ENCODE data around the gene WDR93.
A peak's percentile ranks its signal among the peaks of the same experiment; 100 is the strongest.
"Not testable (repeated sequence)": the region's sequence is repeated elsewhere in the genome, so short reads cannot be mapped to it uniquely, and the experiment has no call there.

Gene WDR93

DNA sequence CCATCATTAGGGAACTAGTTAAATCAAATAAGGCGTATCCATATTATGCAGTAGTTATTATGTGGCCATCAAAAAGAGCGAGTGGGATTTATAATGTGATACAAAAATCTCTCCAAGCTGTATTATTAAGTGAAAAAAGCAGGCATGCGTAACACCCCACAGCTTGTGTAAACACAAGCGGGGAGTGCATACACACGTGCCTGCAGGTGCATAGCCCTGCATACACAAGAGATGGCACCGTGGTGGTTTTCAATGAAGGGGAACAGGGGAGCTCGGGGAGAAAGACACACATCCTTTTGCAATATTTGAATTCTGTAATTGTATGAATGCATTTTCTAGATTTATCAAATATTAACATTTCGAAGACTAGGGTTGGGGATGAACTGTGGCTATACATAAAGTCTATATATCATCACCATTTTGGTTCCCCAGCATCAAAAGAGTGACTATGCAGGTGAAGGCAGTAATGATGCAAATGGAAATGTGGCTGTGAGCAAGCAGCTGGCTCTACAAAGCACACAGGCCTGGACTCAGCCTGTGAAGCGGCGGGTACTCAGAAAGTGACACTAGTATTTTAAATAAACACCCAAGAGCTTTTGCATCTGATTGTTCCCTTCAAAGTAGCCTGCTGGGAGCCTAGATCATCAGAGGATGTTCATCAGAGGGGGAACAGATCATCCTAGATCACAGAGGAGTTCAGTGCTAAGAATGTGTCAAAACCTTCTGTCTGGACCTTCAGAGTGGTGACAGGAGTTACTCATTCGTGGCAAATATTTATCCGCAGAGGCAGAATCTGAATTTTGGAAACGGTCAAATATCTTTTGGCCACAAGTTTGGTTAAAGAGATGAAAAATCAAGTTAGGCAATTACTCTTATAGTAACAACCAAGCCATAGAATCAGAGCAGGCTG lies 25.9 kb upstream of the WDR93 start:
- no peak for DNase-seq

DNA sequence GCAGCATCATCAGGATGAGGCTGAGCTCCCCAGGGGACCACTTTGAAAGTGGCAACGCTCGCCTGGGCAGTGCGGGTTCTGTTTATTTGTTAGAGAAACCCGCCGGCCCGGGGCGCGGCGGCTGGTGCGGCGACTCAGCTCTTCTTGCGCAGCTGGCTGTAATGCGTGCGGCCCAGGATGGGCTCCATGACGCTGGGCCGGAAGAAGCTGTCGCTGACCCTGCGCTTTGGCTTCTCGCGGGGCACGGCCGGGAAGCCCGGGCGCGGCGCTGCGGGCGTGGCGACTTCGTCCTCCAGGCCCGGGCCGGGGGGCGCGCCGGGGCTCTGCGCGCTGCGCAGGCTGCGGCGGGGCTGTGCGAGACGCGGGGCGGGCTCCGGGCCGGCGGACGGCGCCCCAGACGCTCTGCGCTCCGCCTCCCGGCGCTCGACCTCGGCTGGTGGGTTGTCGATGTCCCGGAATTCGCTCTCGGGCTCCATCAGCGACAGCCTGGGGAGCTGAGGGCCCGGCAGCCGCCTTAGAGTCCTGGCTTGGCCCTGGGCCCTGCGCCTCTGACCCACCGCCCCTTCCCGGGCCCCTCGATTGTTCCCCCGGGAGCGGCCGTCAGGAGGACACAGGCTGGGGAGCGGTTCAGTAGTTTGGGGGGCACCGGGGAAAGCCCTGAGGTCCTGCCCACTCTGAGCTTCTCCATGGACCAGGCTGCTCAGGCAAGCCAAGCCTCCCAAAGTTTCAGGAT lies 25.0 kb upstream of the WDR93 start:
- DNase-seq = peak; percentile 83

DNA sequence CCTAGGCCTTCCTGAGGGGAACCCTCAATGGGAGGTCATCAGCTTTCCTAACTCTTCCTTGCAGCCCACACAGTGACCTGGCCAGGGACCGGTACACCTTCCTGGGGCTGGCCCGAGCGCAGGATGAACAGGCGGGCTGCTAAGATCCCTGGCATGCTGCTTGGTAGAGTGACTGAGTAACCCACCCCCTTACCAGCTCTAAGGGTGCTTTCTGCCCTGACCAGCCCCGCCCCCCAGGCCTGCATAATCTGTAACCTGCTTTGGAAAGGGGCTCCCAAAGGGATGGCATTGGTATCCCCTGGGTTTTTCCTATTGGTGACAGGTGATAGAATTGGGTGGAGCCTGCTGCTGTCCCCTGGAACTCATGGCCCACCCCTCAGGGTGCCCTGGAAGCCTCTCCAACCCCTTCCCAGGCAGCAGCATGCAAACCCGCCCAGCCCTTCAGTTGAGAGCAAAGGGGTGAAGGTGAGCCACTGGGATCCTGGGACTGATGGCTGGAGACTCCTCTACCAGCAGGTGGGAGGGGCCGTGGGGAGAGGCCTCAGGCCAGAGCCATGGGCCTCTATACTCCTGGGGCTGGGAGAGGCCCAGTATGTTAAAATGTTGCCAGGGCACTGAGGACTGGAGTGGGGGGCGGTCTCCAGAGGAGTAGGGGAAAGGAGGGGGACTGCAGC lies 24.3 kb upstream of the WDR93 start:
- no peak for DNase-seq

DNA sequence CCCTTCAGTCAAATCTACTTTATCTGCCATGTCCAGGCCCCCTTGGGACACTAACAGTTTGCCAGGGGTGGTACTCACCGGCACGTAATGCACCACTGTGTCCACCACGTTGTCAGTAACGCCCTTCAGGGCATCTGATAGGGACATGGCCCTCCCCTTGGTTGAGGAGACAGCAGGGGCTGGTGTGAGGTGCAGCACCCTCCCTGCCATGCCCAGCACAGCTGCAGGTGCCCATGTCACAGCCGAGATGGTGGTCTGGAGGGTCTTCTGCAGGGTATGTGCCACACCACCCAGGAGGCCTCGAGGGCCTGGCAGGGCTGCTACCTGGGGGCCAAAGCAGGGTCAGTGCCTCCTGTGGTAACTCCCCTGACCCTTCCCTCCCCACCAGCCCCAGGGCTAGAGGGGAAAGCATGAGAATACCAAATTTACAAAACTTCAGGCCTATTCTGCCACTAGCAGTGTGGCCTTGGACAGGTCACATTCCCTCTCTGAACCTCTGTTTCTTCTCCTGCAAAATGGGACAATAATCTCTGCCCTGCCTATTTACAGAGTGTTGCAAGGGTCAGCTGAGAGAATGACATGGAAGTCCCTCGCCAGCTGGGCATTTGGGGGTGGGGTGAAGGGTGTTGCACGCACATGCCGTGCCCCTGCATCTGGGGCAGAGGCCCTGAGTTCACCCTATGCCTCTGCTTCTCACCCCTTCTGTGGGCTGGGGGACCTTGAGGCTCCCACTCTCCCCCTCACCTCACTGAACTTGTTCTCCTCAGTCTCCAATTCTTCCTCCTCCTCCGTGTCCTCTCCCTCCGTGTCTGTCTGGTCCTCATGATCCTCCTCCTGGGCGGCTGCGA lies 23.5 kb upstream of the WDR93 start:
- no peak for DNase-seq

DNA sequence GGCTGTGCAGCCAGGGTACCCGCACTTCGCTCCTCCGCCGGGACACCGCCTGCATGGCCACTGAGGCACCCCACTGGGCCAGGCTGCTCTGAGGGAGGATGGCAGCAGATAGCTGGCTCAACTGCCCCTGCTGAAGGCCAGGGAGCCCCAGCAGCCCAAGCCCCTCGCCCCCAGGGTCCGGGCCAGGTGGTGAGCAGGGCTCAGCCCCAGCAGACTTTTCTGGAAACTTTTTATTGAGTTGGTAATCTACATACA lies 23.0 kb upstream of the WDR93 start:
- DNase-seq = no peak

DNA sequence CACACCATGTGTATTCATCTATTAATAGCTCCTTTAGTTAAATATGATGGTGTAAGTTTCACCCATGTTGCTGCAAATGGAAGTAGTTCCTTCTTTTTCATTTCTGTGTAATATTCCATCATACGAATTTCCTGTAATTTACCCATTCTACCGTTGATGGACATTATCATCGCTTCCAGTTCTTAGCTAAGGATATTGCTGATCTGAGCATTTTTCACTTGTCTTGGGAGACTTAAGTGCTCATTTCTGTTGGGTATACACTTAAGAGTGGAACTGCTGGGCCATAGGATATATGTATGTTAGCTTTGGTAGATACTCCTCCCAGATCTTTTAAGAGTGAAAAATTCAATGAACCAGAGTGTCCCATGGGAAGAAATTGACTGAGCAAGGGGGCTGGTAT lies 22.4 kb upstream of the WDR93 start:
- DNase-seq = no peak

DNA sequence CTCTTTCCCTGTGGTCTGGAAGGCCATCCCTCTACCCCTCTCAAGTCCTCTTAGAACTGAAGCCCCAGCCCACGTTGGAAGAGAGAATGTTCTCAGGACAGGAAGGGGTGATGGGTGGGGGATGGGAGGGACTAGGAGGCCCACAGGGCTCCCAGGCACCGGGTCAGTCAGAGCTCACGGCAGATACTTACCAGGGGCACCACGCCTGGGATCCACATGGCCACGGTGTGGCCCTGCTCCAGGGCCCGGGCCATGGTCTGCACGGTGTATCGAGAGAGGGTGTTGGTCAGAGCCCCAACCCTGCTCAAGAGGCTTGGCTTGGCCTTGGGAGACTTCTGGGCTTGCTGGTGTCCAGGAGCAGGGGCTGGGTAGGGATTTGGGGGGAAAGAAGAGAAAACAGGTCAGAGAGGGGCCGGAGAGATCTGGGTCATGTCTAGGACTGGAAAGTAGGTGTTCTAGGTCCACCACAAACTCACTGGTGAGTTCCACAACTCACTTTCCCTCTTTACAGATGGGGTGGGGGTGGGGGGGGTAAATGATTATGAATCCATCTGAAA lies 21.2 kb upstream of the WDR93 start:
- DNase-seq = no peak

DNA sequence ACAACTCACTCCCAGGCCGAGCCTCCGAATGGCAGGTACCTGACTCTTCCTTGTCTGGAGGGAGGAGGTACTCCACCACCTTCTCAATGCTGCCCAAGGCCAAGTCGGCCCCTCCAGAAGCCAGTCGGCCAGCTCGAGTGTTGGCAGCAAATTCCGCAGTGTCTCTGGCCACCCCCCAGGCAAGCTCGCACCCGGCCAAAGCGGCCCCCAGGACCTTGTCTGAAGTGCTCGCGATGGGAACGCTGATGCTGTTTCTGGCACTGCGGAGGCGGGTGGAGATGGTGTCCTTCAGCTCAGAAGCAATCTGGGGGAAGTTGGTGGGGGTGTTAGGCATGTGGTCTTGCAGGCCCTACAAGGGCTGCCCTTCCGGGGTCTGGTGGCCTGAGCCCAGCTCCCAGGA lies 20.7 kb upstream of the WDR93 start:
- no peak for DNase-seq

DNA sequence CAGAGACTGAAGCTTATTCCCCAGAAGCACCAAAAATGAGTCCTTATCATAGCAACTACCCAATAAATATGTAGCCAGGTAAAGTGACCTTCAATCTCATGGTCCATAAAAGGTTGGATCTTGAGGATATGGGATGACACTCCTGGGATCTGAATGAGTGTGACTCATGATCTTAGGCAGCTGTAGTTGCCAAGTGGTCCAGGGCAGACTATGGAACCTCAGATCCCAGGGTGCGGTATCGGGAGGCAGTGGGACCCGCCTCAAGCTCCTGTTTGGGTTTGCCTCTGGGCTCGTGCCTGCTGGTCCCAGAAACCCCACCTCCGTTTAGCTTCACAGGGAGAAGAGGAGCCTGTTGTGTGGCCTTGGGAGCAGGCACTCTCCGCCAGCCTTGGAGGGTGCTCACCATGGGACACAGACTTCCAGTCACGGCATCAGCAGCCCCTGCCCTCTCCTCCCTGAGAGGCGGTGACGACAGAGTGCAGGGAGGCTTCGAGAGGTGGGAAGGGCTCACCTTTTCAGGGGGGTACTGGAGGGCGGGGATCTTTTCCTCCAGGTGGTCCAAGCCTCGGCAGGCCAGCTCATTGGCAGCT lies 19.5 kb upstream of the WDR93 start:
- no peak for DNase-seq

DNA sequence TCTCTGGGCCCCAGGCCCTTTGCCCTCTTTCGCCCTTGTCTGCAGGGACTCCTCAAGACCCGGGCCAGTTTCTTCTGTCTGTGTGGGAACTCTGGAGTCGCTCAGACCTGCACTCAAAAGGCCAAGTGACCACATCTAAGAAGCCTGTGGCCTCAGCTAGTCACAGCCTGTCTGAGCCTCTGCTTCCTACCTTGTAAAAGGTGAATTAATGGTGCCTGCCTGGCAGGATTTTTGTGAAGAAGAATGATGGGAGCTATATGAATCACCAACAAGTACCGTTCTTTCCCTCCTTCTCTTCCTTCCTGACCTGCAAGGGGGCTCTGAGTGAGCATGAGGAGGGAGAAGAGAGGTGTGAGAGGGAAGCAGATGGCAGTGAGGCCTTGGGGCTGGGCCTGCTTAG lies 18.9 kb upstream of the WDR93 start:
- no peak for DNase-seq

DNA sequence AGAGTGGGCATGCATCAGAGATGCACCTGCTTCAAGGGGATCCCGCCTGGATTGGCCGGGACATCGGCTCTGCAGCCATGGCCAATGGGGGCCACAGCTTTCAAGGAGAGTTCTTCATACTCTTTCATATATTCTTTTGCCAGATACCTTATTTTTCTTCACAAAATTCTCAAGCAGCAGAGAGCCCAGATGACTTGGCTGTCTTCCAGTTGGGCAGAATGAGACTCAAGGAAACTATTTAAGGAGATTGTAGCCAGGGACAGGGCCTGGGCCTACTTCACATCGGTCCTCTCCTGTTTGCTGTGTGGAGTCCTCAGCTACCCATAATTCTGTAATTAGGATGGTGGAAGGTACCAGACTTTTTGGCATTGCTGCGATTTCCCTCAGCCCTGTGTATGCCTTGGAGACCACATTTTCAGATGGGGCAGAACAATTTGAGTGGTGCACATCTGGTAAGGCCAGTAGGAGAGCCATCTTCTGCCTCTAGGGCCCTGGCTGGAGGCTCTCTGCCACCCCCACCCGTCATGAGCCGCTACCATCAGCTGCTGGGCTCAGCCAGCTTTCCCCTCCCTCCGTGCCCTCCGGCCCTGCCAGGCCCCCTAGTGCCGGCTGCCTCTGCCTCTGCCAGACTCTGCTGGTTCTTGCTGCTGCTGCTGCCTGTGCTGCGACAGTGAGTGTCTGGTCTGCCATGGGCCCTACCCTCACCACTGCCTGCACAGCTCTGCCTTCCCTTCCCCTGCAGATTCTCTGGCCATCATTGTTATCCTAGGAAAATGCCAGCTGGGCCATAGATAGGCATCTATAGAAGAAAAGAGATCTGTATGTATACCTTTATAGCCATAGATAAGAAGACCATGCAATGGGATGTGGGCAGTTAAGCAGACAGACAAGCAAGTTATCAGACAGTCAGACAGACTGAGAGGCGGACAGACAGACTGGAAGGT lies 18.1 kb upstream of the WDR93 start:
- no peak for DNase-seq

DNA sequence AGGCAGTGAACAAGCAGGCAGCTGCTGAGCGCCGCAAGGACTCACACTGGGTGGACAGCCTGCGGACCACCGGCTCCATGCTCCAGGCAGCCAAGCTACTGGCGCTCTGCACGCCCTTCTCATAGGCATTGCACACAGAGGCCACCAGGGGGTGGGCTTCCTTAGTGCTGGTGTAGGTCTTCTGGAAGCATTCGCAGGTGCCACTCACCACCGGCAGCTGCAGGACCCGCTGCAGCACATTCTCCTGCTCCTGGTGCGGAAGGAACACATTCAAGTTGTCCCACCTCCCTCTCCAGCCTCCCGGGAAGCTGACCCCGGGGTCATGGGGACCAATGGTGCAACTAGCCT lies 17.5 kb upstream of the WDR93 start:
- DNase-seq = peak; percentile 81

DNA sequence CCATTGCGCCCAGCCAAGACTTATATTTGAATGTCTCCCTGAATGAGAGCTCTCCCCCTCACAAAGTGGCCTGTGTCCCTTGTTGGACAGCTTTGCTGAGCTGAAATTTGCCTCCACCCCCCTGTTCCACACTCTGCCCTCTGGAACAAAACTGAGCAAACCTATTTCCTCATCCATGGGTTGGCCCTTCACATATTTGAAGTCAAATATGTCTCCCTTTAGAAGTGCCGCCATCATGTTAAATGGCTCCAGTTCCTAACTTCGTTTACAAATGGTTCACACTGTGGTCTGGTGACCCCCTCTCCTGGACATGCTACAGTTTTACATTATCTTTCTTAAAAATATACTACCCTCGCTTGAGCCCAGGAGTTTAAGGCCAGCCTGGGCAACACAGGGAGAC lies 16.1 kb upstream of the WDR93 start:
- no peak for DNase-seq

DNA sequence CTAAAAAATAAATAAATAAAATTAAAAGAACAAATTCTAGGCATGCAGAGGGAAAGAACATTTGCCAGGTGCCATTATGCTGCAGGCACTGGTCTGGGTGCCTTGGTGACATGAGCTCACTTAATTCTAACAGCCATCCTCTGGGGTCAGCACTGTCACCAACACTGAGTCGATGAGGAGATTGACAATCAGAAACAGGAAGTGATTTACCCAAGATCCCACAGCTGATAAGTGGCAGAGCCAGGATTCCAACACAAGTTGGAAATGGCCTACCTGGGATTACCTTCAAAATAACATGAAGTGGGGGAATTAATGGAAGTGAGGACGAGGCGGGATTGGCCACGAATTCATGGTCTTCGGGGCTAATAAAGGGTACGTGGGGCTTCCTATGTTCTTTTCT lies 15.0 kb upstream of the WDR93 start:
- no peak for DNase-seq

DNA sequence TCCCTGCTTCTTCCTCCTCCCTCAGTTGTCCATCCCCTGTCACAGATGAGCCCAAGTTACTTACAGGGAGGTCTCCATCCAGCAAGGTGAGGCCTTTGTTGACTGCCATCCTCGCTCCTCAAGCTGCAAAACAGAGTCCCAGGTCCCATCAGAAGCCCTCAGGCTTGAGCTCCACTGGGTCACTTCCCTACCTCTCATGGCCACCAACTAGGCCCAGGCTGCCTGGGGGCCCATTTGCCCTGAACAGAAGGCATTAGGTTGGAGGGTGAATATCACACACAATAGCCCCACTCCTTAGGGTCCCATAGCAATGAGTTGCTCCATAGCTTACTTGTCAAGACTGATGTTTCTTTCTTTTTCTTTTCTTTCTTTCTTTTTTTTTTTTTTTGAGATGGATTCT lies 13.2 kb upstream of the WDR93 start:
- DNase-seq = no peak

DNA sequence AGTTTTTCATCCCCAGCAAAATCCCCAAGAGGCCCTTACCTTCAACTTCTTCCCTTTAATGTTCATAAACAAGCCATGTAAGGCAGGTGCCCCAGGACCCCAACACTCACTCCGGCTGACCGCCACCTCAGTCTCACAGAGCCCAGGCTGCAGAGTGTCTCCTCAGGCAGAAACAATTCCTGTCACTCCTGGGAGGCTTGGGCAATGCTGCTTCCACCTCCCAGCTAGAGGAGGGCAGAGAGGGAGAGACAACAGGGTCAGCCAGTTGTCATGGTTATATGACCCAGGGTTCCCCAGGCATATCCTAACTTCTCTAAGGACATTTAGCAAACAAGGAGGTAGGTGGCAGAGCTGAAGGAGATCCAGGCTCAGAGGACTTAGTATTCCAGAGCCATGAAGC lies 11.4 kb upstream of the WDR93 start, which contains the start of gene PLIN1:
Gene PLIN1 (minus strand): TSS at position 156 of the 400 bp plus-strand sequence. CDS start 1,878 bp downstream, outside the sequence.
- no peak for DNase-seq

DNA sequence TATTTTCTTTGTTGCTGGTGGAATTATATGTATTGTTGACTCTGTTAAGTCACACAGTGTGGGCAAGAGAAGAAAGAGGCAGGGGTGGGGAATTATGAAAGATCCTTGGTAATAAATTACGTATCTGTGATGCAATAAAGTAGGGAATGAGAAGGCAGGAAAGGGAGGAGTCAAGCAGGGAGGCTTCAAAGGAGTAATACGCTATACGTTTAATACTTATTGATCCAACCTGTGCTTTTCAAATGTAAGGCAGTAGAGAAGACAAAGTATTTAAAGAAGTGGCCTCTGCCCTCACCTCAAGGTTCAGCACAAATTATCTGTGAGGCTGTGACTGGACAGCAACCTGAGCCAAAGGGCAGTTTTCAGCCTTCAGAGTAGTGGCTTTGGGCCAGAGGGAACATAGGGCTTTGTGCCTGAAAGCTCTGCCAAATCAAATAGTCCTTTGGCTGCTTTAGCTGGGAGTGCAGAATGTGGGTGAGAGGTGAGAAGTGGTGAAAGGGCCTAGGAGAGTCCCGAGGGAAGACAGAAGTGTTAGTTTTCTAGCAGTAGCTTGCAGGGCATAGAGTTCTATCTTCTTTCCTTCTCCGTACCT lies 10.2 kb upstream of the WDR93 start:
- DNase-seq = no peak

DNA sequence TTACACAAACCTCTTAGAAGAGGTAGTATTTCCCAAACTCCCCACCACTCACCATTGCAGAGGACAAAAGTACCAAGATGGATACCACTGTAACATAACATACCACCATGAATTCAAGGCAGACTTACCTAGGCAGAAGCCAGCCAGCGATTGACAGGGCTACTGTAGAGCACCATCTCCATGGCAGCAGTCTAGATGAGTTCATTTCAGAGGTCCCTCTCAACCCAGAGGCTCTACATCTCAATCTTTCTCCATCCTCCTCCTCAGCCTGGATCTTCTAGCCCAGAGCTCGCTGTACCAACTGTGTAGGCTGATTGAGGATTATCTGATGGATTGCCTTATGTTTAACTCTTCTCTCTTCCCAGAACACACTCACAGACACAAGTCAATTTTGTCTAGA lies 9.5 kb upstream of the WDR93 start:
- DNase-seq = no peak

DNA sequence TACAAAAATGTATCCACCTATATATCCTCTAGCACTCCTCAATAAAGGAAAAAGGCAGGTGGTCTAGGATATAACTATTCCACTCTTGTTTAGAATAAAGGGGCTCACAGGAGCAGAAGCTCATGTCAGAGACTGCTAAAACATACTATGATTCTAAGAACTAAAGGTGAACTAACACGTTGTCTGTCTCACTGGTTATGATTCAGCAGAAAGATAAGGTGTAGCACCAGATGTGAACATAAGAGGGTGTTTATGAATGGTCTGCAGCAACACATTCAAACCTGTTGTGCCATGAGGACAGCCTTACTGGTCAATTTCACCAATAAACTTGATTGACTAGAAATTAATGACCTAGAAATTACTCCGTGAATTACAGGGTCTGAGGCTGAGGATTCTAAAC lies 4.6 kb upstream of the WDR93 start:
- DNase-seq = no peak

DNA sequence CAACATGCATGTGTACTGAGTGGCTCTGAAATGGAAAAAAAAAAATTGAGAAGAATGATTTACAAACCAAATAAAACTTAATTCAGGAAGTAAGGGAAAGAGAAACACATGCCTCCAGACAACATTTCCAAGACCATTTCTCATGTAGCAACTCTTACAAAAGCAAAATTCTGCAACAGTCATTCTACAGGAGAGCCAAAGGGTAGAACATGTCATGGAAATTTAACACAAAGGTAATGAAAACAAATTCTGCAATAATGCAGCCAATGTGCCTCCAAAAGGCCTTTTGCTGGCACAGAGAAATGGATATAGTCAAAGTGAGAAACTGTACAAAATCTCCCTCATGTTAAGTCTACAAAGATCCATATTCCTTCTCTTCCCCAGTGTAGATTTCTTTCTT lies 4.1 kb upstream of the WDR93 start:
- no peak for DNase-seq

DNA sequence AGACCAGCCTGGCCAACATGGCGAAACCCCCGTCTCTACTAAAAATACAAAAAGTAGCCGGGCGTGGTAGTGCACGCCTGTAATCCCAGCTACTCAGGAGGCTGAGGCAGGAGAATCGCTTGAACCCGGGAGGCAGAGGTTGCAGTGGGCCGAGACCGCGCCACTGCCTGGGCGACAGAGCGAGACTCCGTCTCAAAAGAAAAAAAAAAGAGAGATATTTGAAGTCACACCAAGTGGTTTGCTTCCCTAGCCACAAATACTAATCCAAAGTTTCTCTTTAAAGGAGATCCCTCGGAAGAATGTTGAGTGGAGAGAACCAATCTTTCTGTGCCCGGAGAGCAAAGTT lies 708 bp upstream of the WDR93 start:
- not testable (repeated sequence) for DNase-seq

Data from islet precursor cell (in vitro differentiated cells).